ENCODE results near the gene MYH11. TPM values are rescaled to one million over a fixed set of nuclear protein-coding genes. Genes with fewer than 3 reads are reported as not detected.

The MYH11 gene
- total and polyA plus RNA-seq, 4 experiments from 2014 or later: 0.26 to 1.9 TPM; not detected in 2

GRCh38 chr16:15654591-15654990, 202.2 kb downstream of the MYH11 start:
- H3K4me3 Mint-ChIP-seq: no peak overlapping the region

DNA sequence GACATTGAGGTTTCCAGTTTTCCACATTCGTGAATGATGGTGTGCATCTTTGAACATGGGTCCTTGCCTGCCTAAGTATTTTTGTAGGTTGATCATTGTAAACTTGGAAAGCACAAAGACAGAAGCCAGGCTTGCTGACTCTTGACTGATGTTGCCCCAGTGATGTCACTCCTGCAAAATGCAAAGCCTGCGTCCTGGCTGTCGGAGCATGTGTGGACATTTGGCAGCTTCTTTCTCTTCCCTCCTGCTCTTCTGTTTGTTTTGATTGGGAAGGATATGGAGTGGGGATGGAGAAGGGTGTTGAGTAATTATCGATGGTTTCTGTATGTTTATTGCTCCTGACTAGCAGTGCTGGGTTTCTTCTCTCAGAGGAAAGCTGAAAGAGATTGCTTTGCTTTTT, 203.6 kb downstream of the MYH11 start:
- Mint-ChIP-seq H3K4me3 (peak overlapping the region; percentile 49 to 99 (median 65)), H3K27me3 (no peaks in the 10 kb centered on the region), H3K4me1 (peaks cover 35 to 66% (median 51%) of the 10 kb centered on the region in 4 donors), H3K27ac (peak overlapping the region; percentile 47 to 98 (median 64)), H3K9me3 (no peaks in the 10 kb centered on the region), H3K36me3 (peaks cover 5 to 46% of the 10 kb centered on the region in 2 donors)
- ChIA-PET CTCF (ENCODE audit: partially characterized antibody) (interaction anchor here (1.1 to 2.9 kb wide), 3 partner anchors 9 to 19 kb away, joined by 3 to 16 read pairs (median 3); partner anchors contain the start of gene MARF1), POLR2A (ENCODE audit: partially characterized antibody) (interaction anchor here (1.1 to 1.4 kb wide), 3 partner anchors 10 to 18 kb away, joined by 4 to 6 read pairs (median 4); partner anchors contain the start of gene MARF1)
- intact Hi-C loops (cut with micrococcal nuclease): no loop called here
- no peaks in the 10 kb centered on the region for H3K9me3 ChIP-seq (ENCODE audit: control insufficient read depth in 1 of 2, low read length in 2 of 2)
- H3K36me3 ChIP-seq (ENCODE audit: insufficient read depth, low read length): peaks cover 7% of the 10 kb centered on the region
- H3K4me3 ChIP-seq (ENCODE audit: low read length in 2 of 2): no peak overlapping the region
- peaks cover 64% of the 10 kb centered on the region for H3K4me1 ChIP-seq (ENCODE audit: insufficient read depth, low read length)
- no peak overlapping the region for H3K27ac ChIP-seq (ENCODE audit: low read depth, low read length)
- H3K27me3 ChIP-seq (ENCODE audit: insufficient read depth, low read length): no peaks in the 10 kb centered on the region
- no peak for DNase-seq

More at GRCh38 chr16:15654591-15654990, 202.2 kb downstream of the MYH11 start:
- Mint-ChIP-seq H3K27me3 (no peaks in the 10 kb centered on the region), H3K27ac (peak overlapping the region in 5 of 7 donors; percentile 6 to 98 (median 47)), H3K4me1 (peaks cover 42 to 75% (median 57%) of the 10 kb centered on the region in 4 donors), H3K9me3 (no peaks in the 10 kb centered on the region), H3K36me3 (peaks cover 5 to 50% of the 10 kb centered on the region in 2 donors)
- peaks cover 7% of the 10 kb centered on the region for H3K36me3 ChIP-seq (ENCODE audit: insufficient read depth, low read length)
- CTCF ChIA-PET (ENCODE audit: partially characterized antibody): interaction anchor here (0.9 kb wide), 1 partner anchor 13 kb away, joined by 3 read pairs; no protein-coding TSS in a partner anchor
- no peak overlapping the region for H3K4me3 ChIP-seq (ENCODE audit: low read length in 2 of 2)
- H3K27me3 ChIP-seq (ENCODE audit: insufficient read depth, low read length): no peaks in the 10 kb centered on the region
- intact Hi-C loops (cut with micrococcal nuclease): no loop called here
- H3K27ac ChIP-seq (ENCODE audit: low read depth, low read length): no peak overlapping the region
- H3K9me3 ChIP-seq (ENCODE audit: control insufficient read depth in 1 of 2, low read length in 2 of 2): no peaks in the 10 kb centered on the region
- DNase-seq: no peak
- H3K4me1 ChIP-seq (ENCODE audit: insufficient read depth, low read length): peaks cover 73% of the 10 kb centered on the region
- POLR2A ChIA-PET (ENCODE audit: partially characterized antibody): interaction anchor here (0.6 kb wide), 1 partner anchor 351 kb away, joined by 4 read pairs; no protein-coding TSS in a partner anchor

Other genes starting within 250 kb of the MYH11 start
- 100 to 1,000 TPM; 223 to 235 TPM for gene MARF1, start 213.9 kb downstream of the MYH11 start, total RNA-seq
- gene MARF1, start 213.9 kb downstream of the MYH11 start, polyA plus RNA-seq: 10 to 100 TPM in 1 of 2 donors, 1 to 10 TPM in 1; 6.8 to 19.7 TPM
- gene NDE1, start 206.8 kb downstream of the MYH11 start, total RNA-seq: 100 to 1,000 TPM; 124 to 128 TPM
- gene NDE1, start 206.8 kb downstream of the MYH11 start, polyA plus RNA-seq: 10 to 100 TPM; 15.3 to 63.9 TPM
- gene CEP20, start 31.6 kb upstream of the MYH11 start, total RNA-seq: 10 to 100 TPM; 22.3 to 30.4 TPM
- 10 to 100 TPM; 27.9 to 42.0 TPM for gene CEP20, start 31.6 kb upstream of the MYH11 start, polyA plus RNA-seq
- 10 to 100 TPM; 57.3 to 69.9 TPM for gene ABCC1, start 92.6 kb upstream of the MYH11 start, total RNA-seq
- gene ABCC1, start 92.6 kb upstream of the MYH11 start, polyA plus RNA-seq: 10 to 100 TPM in 1 of 2 donors, 1 to 10 TPM in 1; 1.9 to 11.0 TPM

Measured in CD4-positive, alpha-beta memory T cell (primary cell).